ENCODE data around the gene RFT1. TPM values are rescaled to one million over a fixed set of nuclear protein-coding genes. Genes with fewer than 3 reads are reported as not detected.

Gene RFT1
- total RNA-seq, 4 donors from 2014 or later, result 12.0 to 18.6 (median 14.6) TPM

DNA sequence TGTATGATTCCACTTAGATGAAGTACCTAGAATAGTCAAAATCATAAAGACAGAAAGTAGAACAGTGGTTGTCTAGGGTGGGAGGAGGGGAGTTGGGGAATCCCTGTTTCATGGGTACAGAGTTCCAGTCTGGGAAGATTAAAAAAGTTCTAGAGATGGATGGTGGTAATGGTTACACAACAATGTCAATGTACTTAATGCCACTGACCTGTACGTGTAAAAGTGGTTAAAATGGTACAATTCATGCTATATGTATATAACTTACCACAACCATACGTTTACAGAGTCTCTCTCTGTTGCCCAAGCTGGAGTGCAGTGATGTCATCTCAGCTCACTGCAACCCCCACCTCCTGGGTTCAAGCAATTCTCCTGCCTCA lies 90.9 kb downstream of the RFT1 start:
- peaks cover 0 to 13% (median 2%) of the 10 kb centered on the region in 4 donors for H3K4me1 ChIP-seq
- no peak overlapping the region for H3K4me3 ChIP-seq
- TF ChIP-seq POLR2A (IDR thresholded peaks at IDR 0.05), result no peak
- TF ChIP-seq EP300 (IDR thresholded peaks at IDR 0.05), result no peak
- TF ChIP-seq, protein P1, sequence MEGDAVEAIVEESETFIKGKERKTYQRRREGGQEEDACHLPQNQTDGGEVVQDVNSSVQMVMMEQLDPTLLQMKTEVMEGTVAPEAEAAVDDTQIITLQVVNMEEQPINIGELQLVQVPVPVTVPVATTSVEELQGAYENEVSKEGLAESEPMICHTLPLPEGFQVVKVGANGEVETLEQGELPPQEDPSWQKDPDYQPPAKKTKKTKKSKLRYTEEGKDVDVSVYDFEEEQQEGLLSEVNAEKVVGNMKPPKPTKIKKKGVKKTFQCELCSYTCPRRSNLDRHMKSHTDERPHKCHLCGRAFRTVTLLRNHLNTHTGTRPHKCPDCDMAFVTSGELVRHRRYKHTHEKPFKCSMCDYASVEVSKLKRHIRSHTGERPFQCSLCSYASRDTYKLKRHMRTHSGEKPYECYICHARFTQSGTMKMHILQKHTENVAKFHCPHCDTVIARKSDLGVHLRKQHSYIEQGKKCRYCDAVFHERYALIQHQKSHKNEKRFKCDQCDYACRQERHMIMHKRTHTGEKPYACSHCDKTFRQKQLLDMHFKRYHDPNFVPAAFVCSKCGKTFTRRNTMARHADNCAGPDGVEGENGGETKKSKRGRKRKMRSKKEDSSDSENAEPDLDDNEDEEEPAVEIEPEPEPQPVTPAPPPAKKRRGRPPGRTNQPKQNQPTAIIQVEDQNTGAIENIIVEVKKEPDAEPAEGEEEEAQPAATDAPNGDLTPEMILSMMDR (IDR thresholded peaks at IDR 0.05), result no peak
- DNase-seq (ENCODE audit: low spot score in 2 of 2), result no peak
- 80 to 86% methylated on average over 2 of the region's 2 CpGs for WGBS, 2 donors
- H3K27ac ChIP-seq, result no peak overlapping the region
- no peaks in the 10 kb centered on the region for H3K27me3 ChIP-seq
- H3K36me3 ChIP-seq, result no peaks in the 10 kb centered on the region
- H3K9me3 ChIP-seq, result no peaks in the 10 kb centered on the region

DNA sequence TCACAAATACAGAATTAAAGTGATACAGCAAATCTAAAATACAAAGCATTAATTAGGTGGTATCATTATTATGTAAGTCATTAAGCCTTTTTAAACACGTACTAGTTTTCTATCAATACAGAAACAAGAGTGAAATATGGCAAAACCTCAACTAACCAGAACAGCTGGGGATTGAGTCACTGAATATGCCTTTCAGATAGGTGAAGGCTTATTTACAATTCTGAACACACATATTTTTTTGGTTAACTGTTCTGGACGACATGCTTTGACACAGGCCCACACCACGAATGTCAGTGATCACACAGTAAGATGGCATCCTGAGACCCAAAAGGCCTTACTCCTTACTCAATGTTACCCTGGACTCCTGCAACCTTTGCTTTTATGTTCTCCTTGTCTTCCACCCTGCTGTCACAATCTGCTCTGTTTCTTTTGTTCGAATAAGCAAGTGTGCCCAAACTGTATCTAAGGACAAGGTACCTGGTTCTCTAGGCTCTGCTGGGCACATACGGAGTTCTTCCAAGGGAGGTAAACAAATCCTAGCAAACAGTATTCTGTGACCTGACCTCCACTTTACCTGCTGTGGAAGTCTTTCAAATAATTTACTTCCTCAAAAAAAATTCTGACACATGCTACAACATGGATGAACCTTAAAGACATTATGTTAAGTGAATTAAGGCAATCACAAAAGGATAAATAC lies 91.4 kb downstream of the RFT1 start:
- Histone ChIP-seq H3K27ac (no peak overlapping the region), H3K9me3 (no peaks in the 10 kb centered on the region), H3K36me3 (no peaks in the 10 kb centered on the region), H3K4me1 (peaks cover 0 to 7% (median 0%) of the 10 kb centered on the region in 4 donors), H3K4me3 (no peak overlapping the region), H3K27me3 (no peaks in the 10 kb centered on the region)
- DNase-seq (ENCODE audit: low spot score in 2 of 2), result no peak
- TF ChIP-seq POLR2A (IDR thresholded peaks at IDR 0.05) (no peak), EP300 (IDR thresholded peaks at IDR 0.05) (no peak)
- TF ChIP-seq, protein P1 (IDR thresholded peaks at IDR 0.05), result no peak
- WGBS, 2 donors, result 84 to 93% methylated on average over 5 of the region's 5 CpGs

Other genes starting within 250 kb of the RFT1 start
- gene STIMATE, start 232.9 kb downstream of the RFT1 start, total RNA-seq, result 10 to 100 TPM; 35.4 to 82.3 (median 46.0) TPM
- gene SFMBT1, start 84.4 kb downstream of the RFT1 start, total RNA-seq, result 10 to 100 TPM; 15.5 to 31.2 (median 18.2) TPM
- gene PRKCD, start 30.8 kb upstream of the RFT1 start, total RNA-seq, result 10 to 100 TPM; 13.5 to 30.6 (median 19.9) TPM
- 100 to 1,000 TPM; 156 to 224 (median 208) TPM for gene TKT, start 125.6 kb upstream of the RFT1 start, total RNA-seq
- gene DCP1A, start 217.1 kb upstream of the RFT1 start, total RNA-seq, result 10 to 100 TPM; 20.3 to 23.4 (median 22.5) TPM